GM18868 (cell line): ENCODE measurements around the gene VWC2.

Experiments
- ATAC-seq: cut with Tn5 transposase; IDR thresholded peaks from one replicate; pipeline ENCODE4 v1.9.1; 2021; ENCODE audit warnings: mild to moderate bottlenecking, moderate library complexity; ENCODE audit not compliant: unreplicated experiment

The VWC2 gene

DNA sequence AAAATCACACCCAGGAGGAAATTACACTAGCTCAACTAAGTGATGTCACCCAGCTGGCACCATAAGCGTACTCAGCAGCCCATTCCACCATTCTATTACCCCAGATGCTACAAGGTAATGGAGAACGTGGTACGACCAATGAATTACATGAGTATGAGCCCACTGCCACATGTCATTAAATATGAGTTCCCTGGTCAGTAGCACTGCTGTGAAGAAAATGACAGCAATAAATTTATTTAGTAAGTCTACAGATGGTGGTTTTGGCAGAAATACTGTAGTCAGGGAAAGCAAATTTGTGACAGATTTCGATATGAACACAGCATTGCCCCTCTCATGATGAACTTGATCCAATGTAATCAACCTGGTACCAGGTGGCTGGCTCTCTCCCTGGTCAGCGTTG is 154.2 kb downstream of the VWC2 start:
- no peak for ATAC-seq

DNA sequence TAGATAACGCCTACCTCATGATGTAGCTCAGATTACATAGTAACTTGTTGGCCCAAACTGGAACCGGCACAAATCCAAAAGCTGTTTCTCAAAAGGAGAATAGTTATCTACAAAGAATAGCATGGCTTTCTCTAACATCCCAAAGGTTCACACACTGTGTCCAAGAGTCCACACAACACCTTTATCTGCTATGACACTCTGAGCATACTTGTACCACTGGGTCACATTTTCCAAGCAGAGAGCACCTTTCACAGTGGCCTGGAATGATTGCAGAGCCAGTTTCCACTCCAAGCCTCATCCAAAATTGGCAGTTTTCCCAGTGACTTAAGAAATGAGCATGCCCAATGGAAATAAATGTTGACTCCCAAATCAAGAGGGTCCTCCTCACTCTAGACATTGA is 155.3 kb downstream of the VWC2 start:
- no peak for ATAC-seq

DNA sequence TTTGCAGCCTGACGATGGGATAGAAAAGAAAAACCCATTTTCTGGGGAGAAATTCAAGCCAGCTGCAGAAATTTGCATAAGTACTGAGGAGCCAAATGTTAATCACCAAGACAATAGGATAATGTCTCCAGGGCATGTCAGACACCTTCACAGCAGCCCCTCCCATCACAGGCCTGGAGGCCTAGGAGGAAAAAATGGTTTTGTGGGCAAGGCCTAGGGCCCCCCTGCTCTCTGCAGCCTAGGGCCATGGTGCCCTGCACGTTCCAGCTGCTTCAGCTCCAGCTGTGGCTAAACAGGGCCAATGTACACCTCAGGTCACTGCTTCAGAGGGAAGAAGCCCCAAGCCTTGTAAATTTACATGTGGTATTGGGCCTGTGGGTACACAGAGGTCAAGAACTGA is 158.2 kb downstream of the VWC2 start:
- no peak for ATAC-seq

DNA sequence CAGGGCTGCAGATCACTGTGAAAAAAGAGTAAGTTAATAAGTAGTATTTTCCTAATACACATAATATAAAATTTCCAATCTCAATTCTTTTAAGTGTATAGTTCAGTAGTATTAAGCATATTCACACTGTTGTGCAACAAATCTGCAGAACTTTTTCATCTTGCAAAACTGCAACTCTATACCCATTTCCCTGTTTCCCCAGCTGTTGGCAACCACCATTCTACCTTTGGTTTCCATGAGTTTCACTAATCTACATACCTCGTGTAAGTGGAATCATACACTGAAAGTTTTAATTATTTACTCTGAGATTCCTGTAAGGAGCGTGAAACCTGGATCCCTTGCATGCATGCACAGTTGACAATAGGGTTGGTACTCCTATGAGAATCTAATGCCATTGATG is 164.2 kb downstream of the VWC2 start:
- no peak for ATAC-seq
